Testis (tissue), 2 donors: ENCODE data around the gene SH3GL3.

Experiments used
- POLR2A ChIP-seq: fragments of 450-650 bp; IDR thresholded peaks from one replicate; pipeline ENCODE4 v1.6.1; 2017; ENCODE audit warnings: antibody characterized with exemption, mild to moderate bottlenecking, moderate library complexity
- TF ChIP-seq, protein P1 (sequence below), 3 experiments: fragments of 450-650 bp in 2 of 3; fragments of 200-600 bp in 1 of 3; sonication (generic) in 1 of 3; IDR thresholded peaks; one replicate each; pipeline ENCODE4 v1.5.1; 2016 to 2019; ENCODE audit warnings: antibody characterized with exemption in 3 of 3, mild to moderate bottlenecking in 2 of 3, moderate library complexity in 1 of 3

DNA sequence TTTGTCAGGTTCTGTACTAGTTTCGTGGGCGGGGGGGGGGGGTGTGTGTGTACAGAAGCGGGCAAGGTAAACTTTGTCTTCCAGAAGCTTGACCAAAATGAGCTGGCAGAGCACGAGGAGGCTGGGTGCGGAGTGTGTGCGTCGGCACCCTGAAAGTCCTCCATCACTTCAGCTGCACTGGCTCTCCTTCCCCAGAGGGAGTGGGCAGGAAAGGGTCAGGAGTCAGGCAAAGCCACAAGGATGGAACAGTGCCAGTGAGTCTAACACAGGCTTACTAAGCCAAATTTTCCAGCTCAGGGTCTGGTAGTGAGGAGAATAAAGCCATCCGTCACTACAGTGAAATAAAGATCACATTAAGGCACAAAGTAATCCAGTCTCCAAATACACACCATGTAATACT, 11.9 kb upstream of the SH3GL3 start:
- TF ChIP-seq, protein P1, sequence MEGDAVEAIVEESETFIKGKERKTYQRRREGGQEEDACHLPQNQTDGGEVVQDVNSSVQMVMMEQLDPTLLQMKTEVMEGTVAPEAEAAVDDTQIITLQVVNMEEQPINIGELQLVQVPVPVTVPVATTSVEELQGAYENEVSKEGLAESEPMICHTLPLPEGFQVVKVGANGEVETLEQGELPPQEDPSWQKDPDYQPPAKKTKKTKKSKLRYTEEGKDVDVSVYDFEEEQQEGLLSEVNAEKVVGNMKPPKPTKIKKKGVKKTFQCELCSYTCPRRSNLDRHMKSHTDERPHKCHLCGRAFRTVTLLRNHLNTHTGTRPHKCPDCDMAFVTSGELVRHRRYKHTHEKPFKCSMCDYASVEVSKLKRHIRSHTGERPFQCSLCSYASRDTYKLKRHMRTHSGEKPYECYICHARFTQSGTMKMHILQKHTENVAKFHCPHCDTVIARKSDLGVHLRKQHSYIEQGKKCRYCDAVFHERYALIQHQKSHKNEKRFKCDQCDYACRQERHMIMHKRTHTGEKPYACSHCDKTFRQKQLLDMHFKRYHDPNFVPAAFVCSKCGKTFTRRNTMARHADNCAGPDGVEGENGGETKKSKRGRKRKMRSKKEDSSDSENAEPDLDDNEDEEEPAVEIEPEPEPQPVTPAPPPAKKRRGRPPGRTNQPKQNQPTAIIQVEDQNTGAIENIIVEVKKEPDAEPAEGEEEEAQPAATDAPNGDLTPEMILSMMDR (IDR thresholded peaks at IDR 0.05) = no peak
- TF ChIP-seq POLR2A = no peak
